DMS79 treated with DMSO at 0.1 percent for 48 hours (cell line): ENCODE data around the gene PAPOLG.

Experiments
- DNase-seq: peaks from one replicate; lab custom pipeline; 2025; lab: John Stamatoyannopoulos, UW

The PAPOLG gene

GRCh38 chr2:60756097-60757087 is at the start of gene PAPOLG:
TSS of gene PAPOLG (plus strand) at chr2:60756268. CDS start at chr2:60756479, 211 bp downstream.
- peak; percentile 82 for DNase-seq

- DNase-seq = peak; percentile 12
These were observed 48.2 kb upstream of the PAPOLG start for GRCh38 chr2:60707750-60708371.

- no peak for DNase-seq
These were observed 47.3 kb upstream of the PAPOLG start for GRCh38 chr2:60708630-60709320.

- DNase-seq = no peak
These were observed 45.4 kb upstream of the PAPOLG start for GRCh38 chr2:60710707-60711106.

- DNase-seq = no peak
These were observed 40.5 kb upstream of the PAPOLG start for GRCh38 chr2:60715561-60715960.

- no peak for DNase-seq
These were observed 38.4 kb upstream of the PAPOLG start for GRCh38 chr2:60717691-60718090.

GRCh38 chr2:60719331-60719730 is 36.7 kb upstream of the PAPOLG start:
- DNase-seq = no peak

GRCh38 chr2:60725466-60725865 is 30.6 kb upstream of the PAPOLG start:
- DNase-seq = no peak

- no peak for DNase-seq
These were observed 27.2 kb upstream of the PAPOLG start for GRCh38 chr2:60728855-60729254.

- peak; percentile 45 for DNase-seq
These were observed 20.4 kb upstream of the PAPOLG start for GRCh38 chr2:60735496-60736250.

- no peak for DNase-seq
These were observed 17.4 kb upstream of the PAPOLG start for GRCh38 chr2:60738679-60739078.

- no peak for DNase-seq
These were observed 16.9 kb upstream of the PAPOLG start for GRCh38 chr2:60739156-60739555.

- no peak for DNase-seq
These were observed 14.5 kb upstream of the PAPOLG start for GRCh38 chr2:60741576-60741975.

GRCh38 chr2:60742419-60742818 is 13.6 kb upstream of the PAPOLG start:
- no peak for DNase-seq

GRCh38 chr2:60745330-60745729 is 10.7 kb upstream of the PAPOLG start:
- no peak for DNase-seq

GRCh38 chr2:60745761-60746160 is 10.3 kb upstream of the PAPOLG start:
- no peak for DNase-seq

GRCh38 chr2:60746318-60746717 is 9.8 kb upstream of the PAPOLG start:
- DNase-seq = no peak

GRCh38 chr2:60759654-60760053 is 3.6 kb downstream of the PAPOLG start:
- DNase-seq = peak; percentile 99

- no peak for DNase-seq
These were observed 8.9 kb downstream of the PAPOLG start for GRCh38 chr2:60764736-60765534.

GRCh38 chr2:60766283-60766682 is 10.2 kb downstream of the PAPOLG start:
- no peak for DNase-seq

- no peak for DNase-seq
These were observed 15.4 kb downstream of the PAPOLG start for GRCh38 chr2:60771508-60771907.
